HG03097 (cell line): Measurements from ENCODE around the gene PTPRK.

Source experiments
- ATAC-seq: cut with Tn5 transposase; IDR thresholded peaks from one replicate; pipeline ENCODE4 v1.9.1; 2021; ENCODE audit not compliant: unreplicated experiment, low FRiP score

PTPRK gene

DNA sequence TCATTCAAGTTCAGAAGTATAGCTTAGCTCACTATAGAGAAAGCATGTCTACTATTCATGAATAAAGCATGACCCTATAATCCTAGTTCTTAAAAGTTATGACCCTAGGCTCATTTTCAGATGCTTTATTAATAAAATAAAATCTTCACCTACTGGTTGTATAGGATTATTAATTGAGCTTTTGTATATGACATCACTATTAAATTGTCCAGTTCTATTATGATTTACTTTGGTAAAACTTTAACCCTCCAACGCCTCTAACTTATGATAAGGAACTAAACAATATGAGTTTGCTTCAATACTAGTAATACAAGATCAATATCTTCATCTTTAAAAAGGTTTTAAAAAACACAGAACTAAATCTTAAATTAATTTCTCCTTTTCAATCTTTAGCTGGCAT, 356.1 kb downstream of the PTPRK start:
- no peak for ATAC-seq

DNA sequence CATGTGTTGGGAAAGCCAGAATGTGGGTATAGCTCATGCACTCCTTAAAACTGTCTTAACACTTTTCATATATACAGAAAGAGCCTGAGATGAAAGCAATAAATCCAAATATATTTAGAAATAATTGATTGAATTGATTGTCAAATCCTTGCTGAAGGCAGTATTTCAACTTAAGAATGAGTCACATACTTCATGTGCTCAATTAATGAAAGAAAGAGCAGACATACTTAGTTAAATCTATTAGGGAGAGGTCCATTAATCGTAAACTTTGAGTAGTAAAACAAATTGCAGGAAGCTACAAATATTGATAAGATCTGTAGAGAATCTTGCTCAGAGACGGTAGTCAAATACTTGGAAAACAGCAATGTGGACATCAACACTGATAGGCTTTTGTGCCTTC, 358.0 kb downstream of the PTPRK start:
- no peak for ATAC-seq

DNA sequence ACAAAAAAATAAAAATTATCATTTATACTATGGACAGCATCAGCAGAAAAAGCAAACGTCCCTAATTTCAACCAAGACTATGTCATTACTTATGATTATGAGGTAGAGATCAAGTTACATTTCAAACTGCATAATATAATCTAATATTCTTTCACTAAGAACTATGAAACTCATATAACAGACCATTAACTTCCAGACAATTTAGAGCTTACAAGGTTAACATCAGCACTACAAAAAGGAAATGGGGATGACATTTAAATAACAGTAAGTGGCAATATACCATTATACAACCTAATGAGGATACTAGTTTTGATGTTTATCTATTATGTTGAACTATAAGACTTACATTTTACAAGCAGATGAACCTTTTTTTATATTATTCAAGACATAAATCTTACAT, 358.6 kb downstream of the PTPRK start:
- ATAC-seq: no peak

DNA sequence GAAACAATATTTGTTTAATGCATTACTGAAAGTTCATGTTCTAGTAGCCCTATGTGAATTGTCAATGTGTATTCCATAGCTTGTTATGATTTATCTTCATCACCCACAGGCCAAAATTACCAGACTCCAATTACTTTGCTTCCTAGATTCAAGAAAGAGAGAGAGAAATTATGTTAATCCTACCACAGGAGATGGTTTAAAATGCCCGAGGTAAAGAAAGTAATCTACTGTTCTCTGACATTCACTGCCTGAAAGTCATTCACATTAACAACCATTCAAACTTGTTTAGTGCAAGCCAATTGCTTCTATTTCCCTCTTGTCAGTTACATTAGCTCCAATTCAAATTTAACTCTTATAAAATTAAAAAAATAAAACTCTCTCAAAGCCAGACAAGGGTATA, 359.1 kb downstream of the PTPRK start:
- no peak for ATAC-seq

DNA sequence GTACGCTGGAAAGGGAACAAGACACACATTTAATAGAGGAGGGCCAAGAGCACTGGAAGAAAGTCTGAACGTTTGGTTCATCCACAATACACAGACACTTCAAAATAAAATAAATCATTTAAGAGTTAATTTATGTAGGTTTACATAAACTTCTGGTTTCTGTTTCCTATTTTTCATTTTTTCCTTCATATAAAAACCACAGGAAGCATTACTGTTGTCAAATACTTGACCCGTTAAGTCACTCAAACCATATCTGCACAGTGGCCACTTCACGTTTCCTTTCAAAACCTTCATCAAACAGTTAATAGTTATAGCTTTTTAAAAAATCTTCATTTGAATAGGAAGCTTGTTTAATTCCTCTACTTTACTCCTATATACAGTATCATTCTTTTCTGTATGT, 361.9 kb downstream of the PTPRK start:
- ATAC-seq: no peak

DNA sequence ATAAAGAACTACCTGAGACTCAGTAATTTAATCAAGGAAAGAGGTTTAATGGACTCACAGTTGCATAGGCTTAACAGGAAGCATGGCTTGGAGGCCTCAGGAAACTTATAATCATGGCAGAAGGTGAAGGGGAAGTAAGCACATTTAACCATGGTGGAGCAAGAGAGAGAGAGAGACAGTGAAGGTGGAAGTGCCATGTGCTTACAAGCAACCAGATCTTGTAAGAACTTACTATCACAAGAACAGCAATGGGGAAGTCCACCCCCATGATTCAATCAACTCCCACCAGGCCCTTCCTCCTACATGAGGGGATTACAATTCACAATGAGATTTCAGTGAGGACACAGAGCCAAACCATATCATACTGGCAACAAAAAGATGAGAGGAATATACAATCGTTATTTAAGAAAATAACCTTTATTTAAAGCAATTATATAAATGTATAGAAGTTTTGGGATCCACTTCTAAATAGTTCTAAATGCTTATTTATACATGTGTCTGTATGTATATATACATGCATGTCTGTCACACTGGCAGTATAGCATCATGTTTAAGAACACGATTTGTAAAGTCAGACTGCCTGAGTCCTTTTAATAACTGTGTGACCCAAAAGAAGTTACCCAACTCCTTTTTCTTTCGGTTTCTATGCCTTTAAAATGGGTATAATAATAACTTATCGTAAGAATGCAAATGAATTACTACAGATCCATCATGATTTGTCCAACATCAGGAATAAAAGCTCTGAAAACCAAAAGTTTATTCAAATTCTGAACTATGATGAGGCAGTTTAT, 363.9 kb downstream of the PTPRK start:
- no peak for ATAC-seq

DNA sequence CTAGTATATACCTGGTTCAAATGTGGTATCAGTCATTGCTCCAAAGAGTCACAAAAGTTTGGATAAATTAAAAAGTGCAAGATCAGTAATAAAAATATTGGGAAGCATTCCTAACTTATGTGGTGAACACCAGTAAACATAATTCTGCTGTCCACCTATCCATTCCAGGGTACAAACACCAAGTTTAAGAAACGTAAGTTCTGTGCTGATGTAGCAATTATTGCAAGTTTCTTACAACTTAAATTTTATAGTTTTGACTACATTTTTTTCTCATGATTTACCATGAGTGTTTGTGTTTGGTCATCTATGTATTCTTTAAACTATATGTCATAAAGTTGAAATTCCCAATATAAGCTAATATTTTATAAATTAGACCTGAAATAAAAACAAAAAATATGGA, 364.6 kb downstream of the PTPRK start:
- no peak for ATAC-seq

DNA sequence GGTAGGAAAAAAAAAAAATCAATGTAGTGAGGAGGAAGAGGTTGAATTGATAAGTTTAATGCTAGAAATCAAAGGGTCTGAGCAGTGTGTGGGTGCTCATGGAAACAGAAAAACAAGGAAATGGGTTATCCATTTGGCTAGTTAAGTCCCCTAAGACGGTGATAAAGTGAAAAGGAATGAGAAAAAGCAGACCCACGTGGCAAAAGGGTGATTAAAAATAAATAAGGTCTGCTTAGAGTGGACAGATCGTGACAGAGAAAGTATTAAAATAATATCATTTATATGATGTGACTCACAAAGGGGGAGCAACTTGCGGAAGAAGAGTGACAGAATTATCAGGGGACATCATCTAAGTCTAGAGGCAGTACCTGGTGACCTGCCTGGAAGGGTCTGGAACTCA, 367.8 kb downstream of the PTPRK start:
- no peak for ATAC-seq

DNA sequence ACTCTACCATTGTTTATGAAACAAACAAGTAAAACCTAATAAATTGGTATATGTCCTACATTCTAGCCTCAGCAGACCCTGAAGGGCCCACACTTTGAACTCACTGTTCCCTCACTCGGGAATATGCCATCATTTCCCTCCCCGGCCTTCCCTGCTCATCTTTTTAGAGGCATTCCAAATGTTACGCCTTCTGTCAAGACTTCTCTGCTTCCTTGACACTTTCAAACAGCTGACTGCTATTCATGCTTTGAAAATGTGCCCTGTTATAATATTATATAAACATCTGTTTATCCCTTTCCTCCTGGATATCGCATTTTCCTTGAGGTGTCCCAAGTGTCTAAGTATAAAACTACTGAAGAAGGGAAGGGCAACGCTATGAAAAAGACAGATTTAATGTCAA, 370.0 kb downstream of the PTPRK start:
- ATAC-seq: no peak

DNA sequence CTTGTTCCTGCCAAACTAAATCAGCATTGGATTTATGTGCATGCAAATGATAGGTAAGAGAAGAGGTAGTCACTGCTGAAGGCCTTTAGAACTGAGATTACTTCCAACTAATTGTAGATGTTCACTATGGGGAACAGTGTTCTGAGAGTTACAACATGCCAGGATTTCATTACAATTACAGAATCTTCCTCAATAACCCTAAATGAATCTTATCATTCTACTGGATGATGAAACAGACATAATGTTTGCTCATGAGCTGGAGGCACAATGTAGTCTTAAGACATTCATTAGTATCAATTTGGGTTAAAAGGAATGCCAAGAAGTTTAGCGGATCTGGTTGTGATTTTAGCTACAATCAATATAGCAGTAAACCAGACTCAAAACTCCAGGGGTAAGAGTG, 370.6 kb downstream of the PTPRK start:
- ATAC-seq: no peak

DNA sequence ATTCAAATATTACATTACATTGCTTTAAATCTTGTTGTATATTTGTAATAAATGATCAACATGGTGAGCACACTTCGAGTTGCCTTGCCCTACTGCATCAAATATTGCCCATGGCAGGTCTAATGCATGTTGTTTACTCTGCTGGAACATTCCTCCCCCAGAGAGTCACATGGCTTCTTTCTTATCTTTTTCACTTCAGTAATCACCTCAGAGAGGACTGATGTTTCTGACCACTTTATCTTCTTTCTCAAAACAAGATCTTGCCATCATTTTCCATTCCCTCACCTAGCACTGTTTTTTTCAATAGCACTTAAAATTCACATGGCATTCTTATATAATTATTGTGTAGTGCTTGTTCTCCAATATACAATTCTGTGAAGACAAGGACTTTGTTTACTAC, 376.1 kb downstream of the PTPRK start:
- ATAC-seq: no peak

DNA sequence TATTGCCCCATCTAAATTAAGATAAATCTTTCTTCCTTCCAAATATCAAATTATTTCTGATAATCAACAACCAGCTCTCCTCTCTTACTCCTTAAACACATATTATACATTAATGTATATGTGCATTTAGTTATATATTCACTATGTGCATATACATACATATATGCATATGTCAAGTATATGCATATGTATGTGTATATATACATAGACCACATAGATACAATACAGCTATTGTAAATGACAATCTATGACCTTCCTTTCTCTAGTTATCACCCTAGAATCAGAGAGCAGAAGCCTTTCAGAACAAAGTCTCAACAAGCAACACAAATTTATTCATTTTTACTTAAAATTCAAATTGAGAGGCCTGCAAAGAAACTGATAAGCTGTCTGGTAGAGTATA, 378.5 kb downstream of the PTPRK start:
- ATAC-seq: no peak

DNA sequence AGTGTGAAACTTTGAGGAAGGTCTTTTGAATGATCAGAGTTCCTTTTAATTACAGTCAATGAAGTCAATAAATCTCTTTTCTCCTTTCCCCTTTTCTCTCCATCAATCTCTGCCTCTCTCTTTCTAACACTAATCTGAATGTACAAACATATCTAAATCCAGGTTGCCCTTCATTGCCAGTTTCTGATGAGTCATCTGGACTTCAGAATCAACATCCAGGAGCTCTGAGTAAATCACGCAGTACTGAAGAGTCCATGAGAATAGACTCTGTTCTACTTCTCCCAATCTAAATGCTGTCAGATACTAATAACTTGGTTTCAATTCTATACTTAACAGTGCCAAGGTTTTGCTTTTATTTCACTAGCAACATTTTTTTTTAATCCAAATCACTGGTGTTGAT, 380.9 kb downstream of the PTPRK start:
- ATAC-seq: no peak

DNA sequence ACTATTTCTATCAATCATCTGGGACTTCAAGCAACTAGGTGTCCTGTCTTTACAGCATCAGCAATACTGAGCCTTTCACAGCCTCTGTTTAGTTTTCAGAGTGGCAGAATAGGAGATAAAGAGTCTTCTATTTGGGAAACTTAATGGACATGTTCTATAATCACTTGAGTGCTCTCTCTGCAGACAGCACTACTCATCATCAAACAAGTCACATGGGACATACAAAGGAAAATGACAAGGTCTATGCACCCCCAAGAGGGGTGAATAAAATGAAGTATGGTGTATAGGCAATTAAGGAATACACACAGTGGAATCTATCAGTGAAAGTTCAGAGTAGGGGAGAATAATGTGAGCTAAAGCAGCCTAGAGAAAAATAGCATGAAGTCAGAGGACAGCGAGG, 381.7 kb downstream of the PTPRK start:
- ATAC-seq: no peak

DNA sequence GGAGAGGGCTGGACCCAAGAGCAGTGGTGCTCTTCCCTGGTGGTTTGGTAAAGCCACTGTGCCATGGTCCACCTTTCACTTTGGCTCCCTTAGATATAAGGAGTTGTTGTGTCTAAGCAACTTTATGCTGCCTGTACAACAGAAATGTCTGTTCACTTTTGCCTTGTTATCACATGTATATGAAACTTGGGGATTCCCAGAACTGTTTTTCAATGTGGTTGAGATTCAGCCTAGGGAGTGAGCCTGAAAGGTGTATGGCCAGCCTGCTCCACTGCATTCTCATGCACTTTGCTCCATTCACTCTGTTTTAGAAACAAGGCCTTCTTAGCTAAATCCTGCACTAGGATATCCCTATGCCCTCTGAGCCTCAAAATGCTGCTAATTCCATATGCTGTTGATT, 385.1 kb downstream of the PTPRK start:
- ATAC-seq: no peak

DNA sequence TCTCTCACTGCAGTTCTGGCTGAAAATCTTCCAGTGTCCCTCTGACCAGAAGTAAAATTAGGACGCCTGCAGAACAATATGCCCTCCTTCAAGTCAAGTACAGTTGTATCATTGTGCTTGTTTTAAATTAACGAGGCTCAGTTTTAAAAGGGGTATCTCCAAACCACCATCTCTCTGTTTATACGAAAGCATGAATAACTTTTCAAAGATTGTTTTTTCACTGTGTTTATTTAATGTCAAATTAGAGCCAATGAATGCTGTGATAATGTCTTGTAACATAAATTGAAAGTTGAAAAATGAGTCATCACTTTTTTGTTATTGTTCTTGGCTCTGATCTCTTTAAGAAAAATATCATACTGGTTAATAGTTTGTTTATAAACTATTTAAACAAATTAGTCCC, 388.8 kb downstream of the PTPRK start:
- no peak for ATAC-seq

DNA sequence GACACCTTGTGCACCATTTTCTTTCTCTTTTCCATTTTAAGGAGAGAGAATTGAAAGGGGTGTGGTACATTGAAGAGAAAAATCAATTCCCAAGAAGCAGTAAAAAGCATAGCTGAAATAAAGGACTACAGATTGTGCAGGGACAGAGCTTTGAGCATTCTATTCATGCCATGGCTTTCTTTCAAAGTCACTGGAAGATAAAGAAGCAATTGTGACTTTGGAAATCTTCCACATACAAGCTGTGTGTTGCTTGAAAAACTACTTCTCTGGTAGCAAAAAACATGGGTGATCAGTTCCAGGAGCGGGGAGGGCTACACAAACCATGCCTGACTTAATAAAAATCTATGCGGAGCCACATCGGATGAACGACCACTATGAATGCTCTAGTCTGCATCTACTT, 389.4 kb downstream of the PTPRK start:
- ATAC-seq: no peak

DNA sequence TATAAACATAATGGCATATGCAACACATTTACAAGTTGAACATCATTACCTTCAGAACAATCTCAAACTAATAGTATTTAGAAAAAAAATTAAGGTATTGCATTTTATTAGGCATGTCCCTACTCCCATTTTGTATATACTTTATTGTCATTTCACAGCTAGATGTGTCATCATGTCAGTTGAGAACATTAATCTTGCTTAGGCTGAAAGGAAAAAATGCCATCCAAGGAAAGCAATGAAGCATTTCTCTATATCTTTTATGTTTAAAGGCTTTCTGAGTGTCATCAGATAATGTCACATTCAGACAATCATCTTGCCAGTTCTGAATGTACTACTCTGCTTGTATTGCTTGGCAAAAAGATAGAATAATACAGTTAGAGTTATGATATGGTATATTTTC, 390.7 kb downstream of the PTPRK start:
- no peak for ATAC-seq

DNA sequence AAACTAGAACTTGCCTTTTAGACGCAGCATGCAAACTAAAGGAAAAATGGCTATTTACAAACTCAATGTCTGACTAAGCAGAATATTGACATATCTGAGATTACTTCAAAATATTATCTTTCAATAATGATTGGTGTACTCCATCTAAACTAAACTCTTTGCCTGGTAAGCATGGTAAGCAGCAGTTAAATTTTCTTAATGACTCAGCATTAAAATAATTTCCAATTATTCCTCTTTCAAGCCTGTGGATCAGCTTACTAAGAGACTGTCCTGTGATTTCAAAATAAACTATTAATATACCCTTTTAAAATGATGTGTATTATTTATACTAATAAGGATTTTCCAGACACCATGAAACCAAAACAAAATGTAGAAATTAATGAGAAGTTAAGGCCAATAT, 392.7 kb downstream of the PTPRK start:
- ATAC-seq: no peak

DNA sequence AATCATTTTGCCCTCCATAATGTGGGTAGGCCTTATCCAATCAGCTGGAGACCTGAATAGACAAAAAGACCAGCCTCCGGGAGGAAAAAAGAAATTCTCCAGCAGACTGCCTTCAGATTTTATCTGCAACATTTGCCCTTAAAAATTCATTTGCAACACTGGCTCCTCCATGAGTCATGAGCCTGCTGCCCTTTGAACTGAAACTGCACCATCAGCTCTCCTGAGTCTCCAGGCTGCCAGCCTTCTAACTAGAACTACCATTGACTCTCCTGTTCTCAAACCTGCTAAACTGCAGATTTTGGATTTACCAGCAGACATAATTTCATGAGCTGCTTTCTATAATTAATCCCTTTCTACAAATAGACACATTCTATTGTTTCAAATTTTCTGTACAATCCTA, 395.7 kb downstream of the PTPRK start:
- ATAC-seq: no peak

DNA sequence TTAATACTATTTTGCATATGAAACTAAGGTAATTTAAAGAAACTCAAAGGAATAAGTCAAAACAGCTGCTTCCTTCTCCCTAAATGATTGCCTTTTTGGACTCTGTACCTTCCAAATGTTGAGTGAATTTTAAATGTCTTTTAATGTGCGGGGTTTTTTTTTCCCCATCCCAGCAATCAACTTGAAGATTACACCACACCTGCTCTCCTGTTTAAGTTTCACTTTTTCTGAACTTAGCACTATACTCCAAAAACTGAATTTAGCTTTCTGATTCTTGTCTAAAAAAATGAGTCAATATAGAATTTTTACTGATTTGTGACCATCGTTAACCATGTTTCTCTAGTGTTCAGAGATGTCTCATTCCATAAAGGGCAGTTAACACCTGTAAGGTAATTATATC, 398.8 kb downstream of the PTPRK start:
- ATAC-seq: no peak

DNA sequence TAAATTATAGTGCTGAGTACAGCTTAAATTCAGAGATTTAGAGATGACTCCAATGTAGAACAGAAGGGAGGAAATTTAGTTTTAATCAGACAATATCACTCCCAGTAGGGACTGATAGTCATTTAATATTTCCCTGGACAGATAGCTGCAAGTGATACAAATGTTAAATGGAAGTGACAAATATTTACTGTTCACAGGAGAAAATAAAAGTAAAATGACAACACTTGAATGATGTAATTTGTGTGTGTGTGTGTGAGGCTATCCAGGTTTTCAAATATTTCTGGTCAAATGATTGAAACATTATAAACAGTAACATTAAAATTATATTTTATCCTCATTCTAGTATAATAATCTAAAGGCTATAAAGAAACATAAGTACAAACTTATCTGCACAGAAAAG, 399.2 kb downstream of the PTPRK start:
- ATAC-seq: no peak

DNA sequence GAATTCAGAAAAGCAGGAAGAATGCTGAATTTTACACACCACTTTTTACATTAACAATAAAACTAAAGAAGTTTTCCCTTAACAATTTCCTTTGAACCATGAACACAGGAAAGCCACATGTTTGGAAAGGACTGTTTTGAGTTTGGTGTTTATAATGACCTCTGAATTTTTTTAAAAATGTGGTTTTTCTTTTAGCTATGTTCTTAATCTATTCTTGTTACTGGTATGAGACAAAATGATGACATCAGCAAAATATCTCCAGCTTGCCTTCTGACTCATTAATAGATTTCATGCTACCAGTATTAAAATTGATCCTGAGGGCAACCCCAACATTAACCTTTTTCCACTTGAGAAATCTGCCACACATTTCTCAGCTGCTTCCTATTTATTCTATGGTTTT, 402.0 kb downstream of the PTPRK start:
- no peak for ATAC-seq
